ENCODE data around the gene HNRNPA1. TPM values are rescaled to one million over a fixed set of nuclear protein-coding genes. Genes with fewer than 3 reads are reported as not detected.

The HNRNPA1 gene
- total RNA-seq, 2 donors from 2014 or later, result 219 to 695 TPM

- H3K4me3 ChIP-seq, result no peak overlapping the region
- H3K4me1 ChIP-seq (ENCODE audit: control insufficient read depth in 1 of 2, low read depth in 2 of 2), result peaks cover 19 to 47% of the 10 kb centered on the region in 2 donors
- no peaks in the 10 kb centered on the region for H3K36me3 ChIP-seq
- no peaks in the 10 kb centered on the region for H3K9me3 ChIP-seq
- H3K27ac ChIP-seq, result no peak overlapping the region
- DNase-seq (ENCODE audit: low spot score), result no peak
- no peak for TF ChIP-seq CTCF (IDR thresholded peaks at IDR 0.05)
- no peak for ATAC-seq (ENCODE audit: insufficient number of reproducible peaks, low FRiP score, low read depth)
- no peaks in the 10 kb centered on the region for H3K27me3 ChIP-seq (replicated peaks; ENCODE audit: insufficient read depth)
Measured at GRCh38 chr12:54328595-54329337, 48.2 kb downstream of the HNRNPA1 start.

- Histone ChIP-seq H3K27me3 (replicated peaks; ENCODE audit: insufficient read depth) (no peaks in the 10 kb centered on the region), H3K36me3 (no peaks in the 10 kb centered on the region), H3K27ac (no peak overlapping the region), H3K4me1 (ENCODE audit: control insufficient read depth in 1 of 2, low read depth in 2 of 2) (peaks cover 19 to 43% of the 10 kb centered on the region in 2 donors), H3K9me3 (no peaks in the 10 kb centered on the region), H3K4me3 (no peak overlapping the region)
- ATAC-seq (ENCODE audit: insufficient number of reproducible peaks, low FRiP score, low read depth) (no peak), DNase-seq (ENCODE audit: low spot score) (no peak)
- TF ChIP-seq CTCF (IDR thresholded peaks at IDR 0.05), result no peak
Measured at GRCh38 chr12:54329759-54330158, 49.2 kb downstream of the HNRNPA1 start.

GRCh38 chr12:54330442-54330841 lies 49.9 kb downstream of the HNRNPA1 start:
- ATAC-seq (ENCODE audit: insufficient number of reproducible peaks, low FRiP score, low read depth) (no peak), DNase-seq (ENCODE audit: low spot score) (no peak)
- H3K27me3 ChIP-seq (replicated peaks; ENCODE audit: insufficient read depth), result no peaks in the 10 kb centered on the region
- H3K27ac ChIP-seq, result no peak overlapping the region
- no peak overlapping the region for H3K4me3 ChIP-seq
- H3K36me3 ChIP-seq, result no peaks in the 10 kb centered on the region
- H3K4me1 ChIP-seq (ENCODE audit: control insufficient read depth in 1 of 2, low read depth in 2 of 2), result peaks cover 19 to 42% of the 10 kb centered on the region in 2 donors
- no peak for TF ChIP-seq CTCF (IDR thresholded peaks at IDR 0.05)
- H3K9me3 ChIP-seq, result no peaks in the 10 kb centered on the region

- Histone ChIP-seq H3K9me3 (no peaks in the 10 kb centered on the region), H3K27me3 (replicated peaks; ENCODE audit: insufficient read depth) (no peaks in the 10 kb centered on the region), H3K36me3 (no peaks in the 10 kb centered on the region), H3K27ac (no peak overlapping the region), H3K4me3 (no peak overlapping the region), H3K4me1 (ENCODE audit: control insufficient read depth in 1 of 2, low read depth in 2 of 2) (peaks cover 15 to 44% of the 10 kb centered on the region in 2 donors)
- TF ChIP-seq CTCF (IDR thresholded peaks at IDR 0.05), result no peak
- ATAC-seq (ENCODE audit: insufficient number of reproducible peaks, low FRiP score, low read depth), result no peak
- no peak for DNase-seq (ENCODE audit: low spot score)
Measured at GRCh38 chr12:54331461-54331860, 50.9 kb downstream of the HNRNPA1 start.

GRCh38 chr12:54333420-54334034 lies 53.0 kb downstream of the HNRNPA1 start:
- H3K27ac ChIP-seq, result no peak overlapping the region
- TF ChIP-seq CTCF (IDR thresholded peaks at IDR 0.05), result no peak
- no peak for DNase-seq (ENCODE audit: low spot score)
- H3K4me3 ChIP-seq, result no peak overlapping the region
- H3K4me1 ChIP-seq (ENCODE audit: control insufficient read depth in 1 of 2, low read depth in 2 of 2), result peaks cover 31 to 48% of the 10 kb centered on the region in 2 donors
- no peaks in the 10 kb centered on the region for H3K9me3 ChIP-seq
- H3K36me3 ChIP-seq, result no peaks in the 10 kb centered on the region
- ATAC-seq (ENCODE audit: insufficient number of reproducible peaks, low FRiP score, low read depth), result no peak
- H3K27me3 ChIP-seq (replicated peaks; ENCODE audit: insufficient read depth), result no peaks in the 10 kb centered on the region

Other genes with a start within 250 kb of the HNRNPA1 start
- 1 to 10 TPM in 1 of 2 donors, not detected in 1; 1.8 TPM for gene HOXC5, start 247.7 kb upstream of the HNRNPA1 start, total RNA-seq
- gene HOXC4, start 226.9 kb upstream of the HNRNPA1 start, total RNA-seq, result 1 to 10 TPM in 1 of 2 donors, not detected in 1; 1.2 TPM
- gene SMUG1, start 91.7 kb upstream of the HNRNPA1 start, total RNA-seq, result 10 to 100 TPM; 29.4 to 39.3 TPM
- gene CBX5, start 604 bp upstream of the HNRNPA1 start, total RNA-seq, result 10 to 100 TPM; 37.6 to 52.7 TPM
- gene NFE2, start 20.3 kb downstream of the HNRNPA1 start, total RNA-seq, result 1 to 10 TPM in 1 of 2 donors, not detected in 1; 1.8 TPM
- gene COPZ1, start 44.4 kb downstream of the HNRNPA1 start, total RNA-seq, result 10 to 100 TPM; 38.7 to 59.4 TPM
- gene GPR84, start 83.8 kb downstream of the HNRNPA1 start, total RNA-seq, result 1 to 10 TPM in 1 of 2 donors, under 1 TPM in 1; 0.95 to 2.3 TPM
- gene ZNF385A, start 104.0 kb downstream of the HNRNPA1 start, total RNA-seq, result 10 to 100 TPM in 1 of 2 donors, 1 to 10 TPM in 1; 7.4 to 19.0 TPM
- gene ITGA5, start 138.5 kb downstream of the HNRNPA1 start, total RNA-seq, result 100 to 1,000 TPM; 752 to 847 TPM
- not detected for gene GTSF1, start 192.9 kb downstream of the HNRNPA1 start, total RNA-seq
- 10 to 100 TPM; 29.6 to 41.3 TPM for gene NCKAP1L, start 217.0 kb downstream of the HNRNPA1 start, total RNA-seq

Data from thoracic aorta (tissue), 2 donors.